Measurements from ENCODE around the gene BCAS1.

Gene BCAS1

DNA sequence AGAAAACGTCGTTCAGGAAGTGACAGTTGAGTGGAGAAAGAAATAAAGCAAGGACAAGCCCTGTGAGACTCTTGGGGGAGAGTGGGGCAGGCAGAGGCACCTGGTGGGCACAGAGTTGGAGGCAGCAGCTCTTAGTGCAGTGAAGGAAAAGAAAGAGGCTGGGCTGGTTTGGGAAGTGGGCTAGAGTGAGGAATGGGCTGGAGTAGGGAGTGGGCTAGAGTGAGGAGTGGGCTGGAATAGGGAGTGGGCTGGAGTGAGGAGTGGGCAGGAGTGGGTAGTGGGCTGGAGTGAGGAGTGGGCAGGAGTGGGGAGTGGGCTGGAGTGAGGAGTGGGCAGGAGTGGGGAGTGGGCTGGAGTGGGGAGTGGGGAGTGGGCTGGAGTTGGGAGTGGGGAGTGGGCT, 43.7 kb upstream of the BCAS1 start:
- TF ChIP-seq, protein P1, sequence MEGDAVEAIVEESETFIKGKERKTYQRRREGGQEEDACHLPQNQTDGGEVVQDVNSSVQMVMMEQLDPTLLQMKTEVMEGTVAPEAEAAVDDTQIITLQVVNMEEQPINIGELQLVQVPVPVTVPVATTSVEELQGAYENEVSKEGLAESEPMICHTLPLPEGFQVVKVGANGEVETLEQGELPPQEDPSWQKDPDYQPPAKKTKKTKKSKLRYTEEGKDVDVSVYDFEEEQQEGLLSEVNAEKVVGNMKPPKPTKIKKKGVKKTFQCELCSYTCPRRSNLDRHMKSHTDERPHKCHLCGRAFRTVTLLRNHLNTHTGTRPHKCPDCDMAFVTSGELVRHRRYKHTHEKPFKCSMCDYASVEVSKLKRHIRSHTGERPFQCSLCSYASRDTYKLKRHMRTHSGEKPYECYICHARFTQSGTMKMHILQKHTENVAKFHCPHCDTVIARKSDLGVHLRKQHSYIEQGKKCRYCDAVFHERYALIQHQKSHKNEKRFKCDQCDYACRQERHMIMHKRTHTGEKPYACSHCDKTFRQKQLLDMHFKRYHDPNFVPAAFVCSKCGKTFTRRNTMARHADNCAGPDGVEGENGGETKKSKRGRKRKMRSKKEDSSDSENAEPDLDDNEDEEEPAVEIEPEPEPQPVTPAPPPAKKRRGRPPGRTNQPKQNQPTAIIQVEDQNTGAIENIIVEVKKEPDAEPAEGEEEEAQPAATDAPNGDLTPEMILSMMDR (IDR thresholded peaks at IDR 0.05; ENCODE audit: low read depth, low read length): no peak
- Histone ChIP-seq H3K27me3 (peaks cover 28% of the 10 kb centered on the region), H3K36me3 (no peaks in the 10 kb centered on the region), H3K9me3 (no peaks in the 10 kb centered on the region), H3K4me3 (ENCODE audit: low read depth, low read length) (no peak overlapping the region), H3K4me1 (no peaks in the 10 kb centered on the region)
- no peak for DNase-seq

DNA sequence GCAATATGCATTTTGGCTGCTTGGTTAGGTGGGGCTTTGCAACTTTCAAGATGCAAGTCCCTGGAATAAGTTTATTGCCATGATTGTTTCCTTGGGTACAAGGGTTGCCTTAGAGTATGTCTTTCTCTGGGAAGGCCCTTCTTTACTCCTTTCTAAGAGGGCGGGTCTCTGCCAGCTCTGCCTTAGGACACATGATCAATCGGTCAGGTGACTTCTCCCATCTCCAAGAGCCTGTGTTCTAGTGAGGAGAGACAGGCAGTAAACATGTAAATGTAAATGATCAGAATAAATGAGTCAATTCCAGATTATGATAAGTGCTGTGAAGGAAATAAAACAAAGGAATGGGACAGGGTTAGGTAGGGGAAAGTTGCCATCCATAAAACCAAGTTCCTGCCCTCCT, 43.2 kb upstream of the BCAS1 start:
- Histone ChIP-seq H3K4me1 (no peaks in the 10 kb centered on the region), H3K4me3 (ENCODE audit: low read depth, low read length) (no peak overlapping the region), H3K27me3 (peaks cover 24% of the 10 kb centered on the region), H3K9me3 (no peaks in the 10 kb centered on the region), H3K36me3 (no peaks in the 10 kb centered on the region)
- no peak for DNase-seq
- TF ChIP-seq, protein P1 (IDR thresholded peaks at IDR 0.05; ENCODE audit: low read depth, low read length): no peak

DNA sequence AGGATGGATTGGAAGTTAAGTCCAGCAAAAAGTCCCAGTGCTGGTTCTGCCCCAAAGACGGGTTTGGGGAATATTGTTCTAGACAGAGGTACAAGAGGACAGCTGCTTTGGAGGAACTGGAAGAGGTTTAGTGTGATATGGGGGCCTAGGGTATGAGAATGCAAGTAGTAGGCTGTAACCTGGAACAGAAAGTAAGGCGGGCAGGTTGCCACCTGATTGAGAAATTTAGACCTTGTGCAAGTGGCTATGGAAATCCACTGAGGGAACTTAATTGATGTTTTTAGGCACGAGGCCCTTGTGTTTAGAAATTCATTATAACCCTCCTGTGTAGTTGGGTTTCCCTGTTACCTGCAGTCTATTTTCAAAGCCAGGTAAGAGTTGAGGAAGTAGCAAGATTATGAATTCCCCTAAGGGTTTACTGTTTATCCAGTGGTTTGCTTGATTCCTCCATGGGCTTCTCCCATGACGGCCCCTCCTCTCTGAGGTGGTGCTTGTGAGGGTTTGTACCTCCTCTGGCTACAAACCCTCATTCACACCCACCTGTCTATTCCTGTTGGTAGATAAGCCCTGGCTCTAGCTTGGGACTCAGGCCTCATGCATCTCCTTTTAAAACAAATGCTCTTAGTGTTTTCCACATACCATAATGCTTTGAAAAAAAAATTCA, 42.0 kb upstream of the BCAS1 start:
- Histone ChIP-seq H3K9me3 (no peaks in the 10 kb centered on the region), H3K36me3 (no peaks in the 10 kb centered on the region), H3K27me3 (peaks cover 22% of the 10 kb centered on the region), H3K4me3 (ENCODE audit: low read depth, low read length) (no peak overlapping the region), H3K4me1 (no peaks in the 10 kb centered on the region)
- TF ChIP-seq, protein P1 (IDR thresholded peaks at IDR 0.05; ENCODE audit: low read depth, low read length): no peak
- no peak for DNase-seq

DNA sequence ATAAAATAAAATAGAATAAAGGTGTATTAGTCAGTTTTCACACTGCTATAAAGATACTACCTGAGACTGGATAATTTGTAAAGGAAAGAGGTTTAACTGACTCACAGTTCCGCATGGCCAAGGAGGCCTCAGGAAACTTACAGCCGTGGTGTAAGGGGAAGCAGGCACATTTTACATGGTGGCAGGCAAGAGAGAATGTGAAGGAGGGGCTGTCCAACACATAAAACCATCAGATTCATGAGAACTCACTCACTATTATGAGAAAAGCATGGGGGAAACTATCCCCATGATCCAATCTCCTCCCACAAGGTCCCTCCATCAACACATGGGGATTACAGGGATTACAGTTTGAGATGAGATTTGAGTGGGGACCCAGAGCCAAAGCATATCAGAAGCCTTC, 41.1 kb upstream of the BCAS1 start:
- Histone ChIP-seq H3K27me3 (peaks cover 19% of the 10 kb centered on the region), H3K36me3 (no peaks in the 10 kb centered on the region), H3K9me3 (no peaks in the 10 kb centered on the region), H3K4me3 (ENCODE audit: low read depth, low read length) (no peak overlapping the region), H3K4me1 (no peaks in the 10 kb centered on the region)
- TF ChIP-seq, protein P1 (IDR thresholded peaks at IDR 0.05; ENCODE audit: low read depth, low read length): no peak
- DNase-seq: no peak

DNA sequence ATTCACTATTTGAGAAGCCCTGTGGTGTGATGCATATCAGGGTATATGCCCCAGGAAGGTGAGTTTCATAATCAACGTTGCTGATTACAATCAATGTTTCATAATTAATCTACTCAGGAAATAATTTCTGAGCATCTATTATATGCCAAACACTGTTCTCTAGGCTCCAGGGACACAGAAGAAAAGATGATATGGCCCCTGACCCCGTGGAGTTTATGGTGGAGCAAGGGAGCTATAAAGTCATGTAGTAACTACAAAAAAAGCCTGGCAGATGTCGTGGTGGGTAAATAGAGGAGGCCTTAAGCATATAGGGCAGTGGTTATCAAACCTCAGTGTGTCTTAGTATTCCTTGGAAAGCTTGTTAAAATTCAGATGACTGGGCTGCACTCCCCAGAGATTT, 40.1 kb upstream of the BCAS1 start:
- peaks cover 18% of the 10 kb centered on the region for H3K27me3 ChIP-seq
- TF ChIP-seq, protein P1 (IDR thresholded peaks at IDR 0.05; ENCODE audit: low read depth, low read length): no peak
- H3K9me3 ChIP-seq: no peaks in the 10 kb centered on the region
- H3K4me1 ChIP-seq: no peaks in the 10 kb centered on the region
- no peaks in the 10 kb centered on the region for H3K36me3 ChIP-seq
- H3K4me3 ChIP-seq (ENCODE audit: low read depth, low read length): no peak overlapping the region
- no peak for DNase-seq

DNA sequence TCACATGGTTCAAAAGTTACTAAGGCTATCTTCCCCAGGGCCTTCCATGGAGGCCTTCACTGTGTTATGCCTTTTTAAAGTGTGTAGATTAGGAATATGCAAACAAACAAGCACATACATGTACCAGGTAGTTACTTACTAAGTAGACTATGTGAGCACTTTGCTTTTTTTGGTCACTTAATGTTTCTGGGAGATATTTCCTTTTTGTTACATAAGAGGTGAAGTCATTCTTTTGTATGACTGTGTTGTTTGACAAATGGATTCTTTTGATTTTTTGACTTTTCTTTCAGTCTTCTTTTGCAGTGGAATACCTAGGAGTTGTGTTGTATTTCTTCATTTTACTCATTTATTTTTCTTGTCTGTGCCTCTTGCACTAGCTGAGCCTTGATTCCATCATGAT, 39.6 kb upstream of the BCAS1 start:
- no peak for DNase-seq
- no peak overlapping the region for H3K4me3 ChIP-seq (ENCODE audit: low read depth, low read length)
- H3K4me1 ChIP-seq: no peaks in the 10 kb centered on the region
- TF ChIP-seq, protein P1 (IDR thresholded peaks at IDR 0.05; ENCODE audit: low read depth, low read length): no peak
- H3K36me3 ChIP-seq: no peaks in the 10 kb centered on the region
- H3K27me3 ChIP-seq: peaks cover 21% of the 10 kb centered on the region
- no peaks in the 10 kb centered on the region for H3K9me3 ChIP-seq
